Measurements from ENCODE around the gene AZIN2.
"Not testable (repeated sequence)": the region's sequence is repeated elsewhere in the genome, so short reads cannot be mapped to it uniquely, and the experiment has no call there.

The AZIN2 gene

GRCh38 chr1:33080885-33081553 is at the start of gene AZIN2:
Gene AZIN2, plus strand, starts transcription at chr1:33081153. Its CDS starts 1,097 bp downstream, at chr1:33082250.
- DNase-seq (ENCODE audit: low read depth) = peak; percentile 96

GRCh38 chr1:33031506-33031905 is 49.4 kb upstream of the AZIN2 start:
- no peak for DNase-seq (ENCODE audit: low read depth)

- peak; percentile 29 for DNase-seq (ENCODE audit: low read depth)
Measured at GRCh38 chr1:33032126-33032869, 48.7 kb upstream of the AZIN2 start.

GRCh38 chr1:33036051-33036525 is 44.9 kb upstream of the AZIN2 start:
- peak; percentile 61 for DNase-seq (ENCODE audit: low read depth)

- peak; percentile 99 for DNase-seq (ENCODE audit: low read depth)
Measured at GRCh38 chr1:33036526-33037503, 44.1 kb upstream of the AZIN2 start, which contains the start of gene AK2. Gene AK2, minus strand, starts transcription at chr1:33036883. Its CDS starts 55 bp downstream, at chr1:33036828.

- no peak for DNase-seq (ENCODE audit: low read depth)
Measured at GRCh38 chr1:33039840-33040239, 41.1 kb upstream of the AZIN2 start.

- DNase-seq (ENCODE audit: low read depth) = no peak
Measured at GRCh38 chr1:33041026-33041425, 39.9 kb upstream of the AZIN2 start.

GRCh38 chr1:33042831-33043230 is 38.1 kb upstream of the AZIN2 start:
- no peak for DNase-seq (ENCODE audit: low read depth)

GRCh38 chr1:33043267-33044092 is 37.5 kb upstream of the AZIN2 start:
- DNase-seq (ENCODE audit: low read depth) = no peak

GRCh38 chr1:33045246-33045645 is 35.7 kb upstream of the AZIN2 start:
- no peak for DNase-seq (ENCODE audit: low read depth)

GRCh38 chr1:33045814-33046213 is 35.1 kb upstream of the AZIN2 start:
- DNase-seq (ENCODE audit: low read depth) = peak; percentile 14

GRCh38 chr1:33046234-33046633 is 34.7 kb upstream of the AZIN2 start:
- DNase-seq (ENCODE audit: low read depth) = not testable (repeated sequence)

GRCh38 chr1:33047290-33047689 is 33.7 kb upstream of the AZIN2 start:
- DNase-seq (ENCODE audit: low read depth) = no peak

GRCh38 chr1:33047839-33048305 is 33.1 kb upstream of the AZIN2 start:
- peak; percentile 86 for DNase-seq (ENCODE audit: low read depth)

GRCh38 chr1:33048426-33048825 is 32.5 kb upstream of the AZIN2 start:
- DNase-seq (ENCODE audit: low read depth) = no peak

GRCh38 chr1:33049371-33049770 is 31.6 kb upstream of the AZIN2 start:
- DNase-seq (ENCODE audit: low read depth) = no peak

GRCh38 chr1:33050221-33051076 is 30.5 kb upstream of the AZIN2 start:
- peak; percentile 97 for DNase-seq (ENCODE audit: low read depth)

GRCh38 chr1:33055210-33056008 is 25.5 kb upstream of the AZIN2 start:
- DNase-seq (ENCODE audit: low read depth) = peak; percentile 88

- no peak for DNase-seq (ENCODE audit: low read depth)
Measured at GRCh38 chr1:33056426-33056825, 24.5 kb upstream of the AZIN2 start.
